SK-N-SH (cell line): ENCODE results near the gene RHBDL2. TPM values are rescaled to one million over a fixed set of nuclear protein-coding genes. Genes with fewer than 3 reads are reported as not detected.
A peak's percentile ranks its signal among the peaks of the same experiment; 100 is the strongest.

Experiments
- CTCF ChIA-PET: fragments of 300-600, 350-600 bp; formaldehyde crosslinking; extraction: SDS; loops from one replicate; lab custom pipeline; 2021; lab: Yijun Ruan, JAX
- POLR2A ChIA-PET: fragments of 350-600 bp; sonication (Branson Sonifier 250); formaldehyde crosslinking; extraction: SDS; loops from one replicate; lab custom pipeline; 2020; ENCODE audit warnings: antibody characterized with exemption, inconsistent platforms; lab: Yijun Ruan, JAX
- DNase-seq: peaks from one replicate; pipeline ENCODE4 v3.0.0; 2012
- H2AFZ ChIP-seq: fragments of 200-600 bp; sonication (generic); 2 replicates; pipeline ENCODE4 v1.8.1; 2016; ENCODE audit warnings: antibody characterized with exemption, mild to moderate bottlenecking, low read depth
- H3F3A ChIP-seq: fragments of 200-600 bp; sonication (generic); replicated peaks from 2 replicates; pipeline ENCODE3; 2016; ENCODE audit warnings: antibody characterized with exemption, mild to moderate bottlenecking; ENCODE audit not compliant: insufficient read depth
- H3K27ac ChIP-seq, 2 experiments: fragments of 200-500 bp in 1 of 2; fragments of 200-600 bp in 1 of 2; sonication (Bioruptor generic) in 1 of 2; sonication (generic), shearing (Covaris generic) in 1 of 2; 2 replicates each; pipeline versions ENCODE4 v1.5.1 to v1.6.1; 2014 to 2016; ENCODE audit warnings: low read depth in 2 of 2, inconsistent platforms in 1 of 2, low read length in 1 of 2, mild to moderate bottlenecking in 1 of 2, mixed read lengths in 1 of 2
- H3K27me3 ChIP-seq: fragments of 200-600 bp; sonication (generic), shearing (Covaris generic); 2 replicates; pipeline ENCODE4 v1.6.1; 2016; ENCODE audit warnings: mixed run types; ENCODE audit not compliant: insufficient read depth
- H3K36me3 ChIP-seq, 2 experiments: fragments of 200-500 bp in 1 of 2; fragments of 200-600 bp in 1 of 2; sonication (Bioruptor generic) in 1 of 2; sonication (generic) in 1 of 2; replicated peaks in 1 of 2; 2 replicates each; pipeline versions ENCODE3 to v1.5.1; 2014 to 2016; ENCODE audit warnings: low read length in 1 of 2, mild to moderate bottlenecking in 1 of 2; ENCODE audit not compliant: insufficient read depth in 2 of 2, control insufficient read depth in 1 of 2
- H3K4me1 ChIP-seq, 2 experiments: fragments of 200-500 bp in 1 of 2; fragments of 200-600 bp in 1 of 2; sonication (Bioruptor generic) in 1 of 2; sonication (generic), shearing (Covaris generic) in 1 of 2; 2 replicates each; pipeline versions ENCODE4 v1.5.1 to v1.6.1; 2014 to 2016; ENCODE audit warnings: low read depth in 1 of 2, low read length in 1 of 2, mixed run types in 1 of 2; ENCODE audit not compliant: insufficient read depth in 2 of 2, control insufficient read depth in 1 of 2
- H3K4me2 ChIP-seq: fragments of 200-600 bp; sonication (generic), shearing (Covaris generic); 2 replicates; pipeline ENCODE4 v1.6.1; 2017; ENCODE audit warnings: mixed run types
- H3K4me3 ChIP-seq, 2 experiments: fragments of 200-500 bp in 1 of 2; fragments of 200-600 bp in 1 of 2; sonication (Bioruptor generic) in 1 of 2; sonication (generic), shearing (Covaris generic) in 1 of 2; 2 replicates each; pipeline versions ENCODE4 v1.5.1 to v1.8.1; 2014 to 2016; ENCODE audit warnings: low read depth in 2 of 2, inconsistent platforms in 1 of 2, low read length in 1 of 2, mild to moderate bottlenecking in 1 of 2, mixed read lengths in 1 of 2, moderate library complexity in 1 of 2
- H3K79me2 ChIP-seq: fragments of 200-600 bp; sonication (generic); 2 replicates; pipeline ENCODE4 v1.8.1; 2017; ENCODE audit warnings: mild to moderate bottlenecking; ENCODE audit not compliant: insufficient read depth
- H3K9ac ChIP-seq: fragments of 200-600 bp; sonication (generic); 2 replicates; pipeline ENCODE4 v1.6.1; 2017; ENCODE audit warnings: mixed run types
- H3K9me2 ChIP-seq: fragments of 200-600 bp; sonication (generic); 2 replicates; pipeline ENCODE4 v1.6.1; 2017; ENCODE audit warnings: mixed run types
- H3K9me3 ChIP-seq: fragments of 200-600 bp; sonication (generic); 2 replicates; pipeline ENCODE4 v1.6.1; 2017; ENCODE audit warnings: mixed run types, mild to moderate bottlenecking, moderate library complexity
- H4K20me1 ChIP-seq: fragments of 200-600 bp; sonication (generic); 2 replicates; pipeline ENCODE4 v1.6.1; 2017; ENCODE audit warnings: mild to moderate bottlenecking, mixed run types; ENCODE audit not compliant: insufficient read depth
- ELF1 ChIP-seq: IDR thresholded peaks from 2 replicates; pipeline ENCODE4 v1.4.0; 2012
- FOXJ3 ChIP-seq: sonication (generic); formaldehyde crosslinking; IDR thresholded peaks from 2 replicates; pipeline ENCODE4 v1.5.1; 2020; ENCODE audit warnings: mild to moderate bottlenecking, missing genetic modification reagents
- JUND ChIP-seq: IDR thresholded peaks from 2 replicates; pipeline ENCODE4 v1.4.0; 2012
- NFIC ChIP-seq: IDR thresholded peaks from 2 replicates; pipeline ENCODE4 v1.4.0; 2012; ENCODE audit warnings: borderline replicate concordance
- SIN3A ChIP-seq: IDR thresholded peaks from 2 replicates; pipeline ENCODE4 v1.6.1; 2012; ENCODE audit warnings: low read depth, mild to moderate bottlenecking, low read length, moderate library complexity, borderline replicate concordance
- TCF12 ChIP-seq: IDR thresholded peaks from 2 replicates; pipeline ENCODE4 v1.4.0; 2012
- TEAD4 ChIP-seq: IDR thresholded peaks from 2 replicates; pipeline ENCODE4 v1.4.0; 2012; ENCODE audit warnings: mild to moderate bottlenecking, borderline replicate concordance; ENCODE audit not compliant: insufficient read depth
- ZBTB33 ChIP-seq: IDR thresholded peaks from 2 replicates; pipeline ENCODE4 v1.4.0; 2012; ENCODE audit warnings: low read depth, borderline replicate concordance
- WGBS: methylation state at CpG from one replicate; pipeline ENCODE4 v1.1.6; 2017; ENCODE audit warnings: low lambda C conversion rate; 5-methylcytosine and 5-hydroxymethylcytosine counted together
- polyA plus RNA-seq, 3 experiments: library from polyadenylated mRNA; depleted of rRNA; stranded (reverse); fragments of >200 nt; gene quantifications; 2 replicates each; pipeline ENCODE4 v1.2.3, GENCODE V29; 2012
- TF ChIP-seq, protein P1 (sequence below): fragments of 150-350 bp; IDR thresholded peaks from 2 replicates; pipeline ENCODE4 v1.6.1; 2016; ENCODE audit warnings: mild to moderate bottlenecking, low read depth, low read length
- TF ChIP-seq, protein P2 (sequence below): IDR thresholded peaks from 2 replicates; pipeline ENCODE4 v1.4.0; 2012; ENCODE audit warnings: low read depth, borderline replicate concordance
- TF ChIP-seq, protein P3 (sequence below): fragments of 200-600 bp; sonication (generic); IDR thresholded peaks from 2 replicates; pipeline ENCODE4 v1.6.1; 2017; ENCODE audit warnings: antibody characterized with exemption, mild to moderate bottlenecking, moderate library complexity

The RHBDL2 gene
- polyA plus RNA-seq, 1 of the 3 experiments (the other 2 are of a cell fraction) = 0.07 TPM

DNA sequence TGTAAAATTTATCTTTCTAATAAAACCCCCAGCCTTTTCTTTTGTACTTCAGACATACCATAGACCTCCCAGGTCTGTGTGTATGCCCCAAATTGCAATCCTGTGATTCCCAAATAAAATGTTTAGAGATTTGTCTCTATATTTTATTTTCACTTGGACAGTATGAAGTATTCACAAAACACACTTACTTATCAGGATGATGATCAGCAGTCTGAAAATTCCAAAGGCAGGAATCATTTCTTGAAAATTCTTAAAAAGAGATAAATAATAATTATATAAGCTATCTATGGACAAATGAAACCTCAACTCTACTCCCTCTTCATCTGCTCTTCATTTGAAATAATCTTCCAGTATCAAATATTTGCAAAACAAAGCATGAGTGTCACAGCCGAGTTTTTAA, 48.7 kb downstream of the RHBDL2 start (continued):
- TF ChIP-seq, protein P1, sequence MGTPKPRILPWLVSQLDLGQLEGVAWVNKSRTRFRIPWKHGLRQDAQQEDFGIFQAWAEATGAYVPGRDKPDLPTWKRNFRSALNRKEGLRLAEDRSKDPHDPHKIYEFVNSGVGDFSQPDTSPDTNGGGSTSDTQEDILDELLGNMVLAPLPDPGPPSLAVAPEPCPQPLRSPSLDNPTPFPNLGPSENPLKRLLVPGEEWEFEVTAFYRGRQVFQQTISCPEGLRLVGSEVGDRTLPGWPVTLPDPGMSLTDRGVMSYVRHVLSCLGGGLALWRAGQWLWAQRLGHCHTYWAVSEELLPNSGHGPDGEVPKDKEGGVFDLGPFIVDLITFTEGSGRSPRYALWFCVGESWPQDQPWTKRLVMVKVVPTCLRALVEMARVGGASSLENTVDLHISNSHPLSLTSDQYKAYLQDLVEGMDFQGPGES = no peak
- TF ChIP-seq, protein P2, sequence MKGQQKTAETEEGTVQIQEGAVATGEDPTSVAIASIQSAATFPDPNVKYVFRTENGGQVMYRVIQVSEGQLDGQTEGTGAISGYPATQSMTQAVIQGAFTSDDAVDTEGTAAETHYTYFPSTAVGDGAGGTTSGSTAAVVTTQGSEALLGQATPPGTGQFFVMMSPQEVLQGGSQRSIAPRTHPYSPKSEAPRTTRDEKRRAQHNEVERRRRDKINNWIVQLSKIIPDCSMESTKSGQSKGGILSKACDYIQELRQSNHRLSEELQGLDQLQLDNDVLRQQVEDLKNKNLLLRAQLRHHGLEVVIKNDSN = no peak
- TF ChIP-seq JUND (peak; percentile 21; the same call in 1 of the 2 replicates), FOXJ3 (CRISPR knock-in tag) (no peak), TCF12 (0 out of 2 replicates have a peak, but pooled peaks have one; percentile 23), ELF1 (no peak), SIN3A (no peak)

- Histone ChIP-seq H3K27me3 (no peaks in the 10 kb centered on the region), H3K4me3 (no peak overlapping the region), H3K79me2 (no peaks in the 10 kb centered on the region), H3K36me3 (no peaks in the 10 kb centered on the region), H3K9me3 (no peaks in the 10 kb centered on the region), H3K27ac (no peak overlapping the region), H4K20me1 (no peaks in the 10 kb centered on the region), H3K9ac (no peak overlapping the region), H3K4me2 (no peak overlapping the region), H2AFZ (no peak overlapping the region), H3F3A (peaks cover 10% of the 10 kb centered on the region), H3K4me1 (no peaks in the 10 kb centered on the region), H3K9me2 (no peaks in the 10 kb centered on the region)
- TF ChIP-seq TEAD4 = no peak
- TF ChIP-seq, protein P3, sequence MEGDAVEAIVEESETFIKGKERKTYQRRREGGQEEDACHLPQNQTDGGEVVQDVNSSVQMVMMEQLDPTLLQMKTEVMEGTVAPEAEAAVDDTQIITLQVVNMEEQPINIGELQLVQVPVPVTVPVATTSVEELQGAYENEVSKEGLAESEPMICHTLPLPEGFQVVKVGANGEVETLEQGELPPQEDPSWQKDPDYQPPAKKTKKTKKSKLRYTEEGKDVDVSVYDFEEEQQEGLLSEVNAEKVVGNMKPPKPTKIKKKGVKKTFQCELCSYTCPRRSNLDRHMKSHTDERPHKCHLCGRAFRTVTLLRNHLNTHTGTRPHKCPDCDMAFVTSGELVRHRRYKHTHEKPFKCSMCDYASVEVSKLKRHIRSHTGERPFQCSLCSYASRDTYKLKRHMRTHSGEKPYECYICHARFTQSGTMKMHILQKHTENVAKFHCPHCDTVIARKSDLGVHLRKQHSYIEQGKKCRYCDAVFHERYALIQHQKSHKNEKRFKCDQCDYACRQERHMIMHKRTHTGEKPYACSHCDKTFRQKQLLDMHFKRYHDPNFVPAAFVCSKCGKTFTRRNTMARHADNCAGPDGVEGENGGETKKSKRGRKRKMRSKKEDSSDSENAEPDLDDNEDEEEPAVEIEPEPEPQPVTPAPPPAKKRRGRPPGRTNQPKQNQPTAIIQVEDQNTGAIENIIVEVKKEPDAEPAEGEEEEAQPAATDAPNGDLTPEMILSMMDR = peak; percentile 13; the same call in 1 of the 2 replicates
- ChIA-PET CTCF (interaction anchor here (1.0 to 1.3 kb wide), 2 partner anchors 57 to 300 kb away, joined by 3 read pairs; no protein-coding TSS in a partner anchor), POLR2A (no interaction called here)
- WGBS = 96% methylated on average over 1 of the region's 1 CpG
- no peak for DNase-seq
These were observed 49.9 kb downstream of the RHBDL2 start for GRCh38 chr1:38891753-38892152.

- H3K9ac ChIP-seq = no peak overlapping the region
- H3K9me2 ChIP-seq = no peaks in the 10 kb centered on the region
- H2AFZ ChIP-seq = no peak overlapping the region
- H3K4me2 ChIP-seq = no peak overlapping the region
- DNase-seq = no peak
- peaks cover 10% of the 10 kb centered on the region for H3F3A ChIP-seq
- CTCF ChIA-PET = no interaction called here
- H3K4me1 ChIP-seq = no peaks in the 10 kb centered on the region
- no peaks in the 10 kb centered on the region for H3K27me3 ChIP-seq
- H3K9me3 ChIP-seq = no peaks in the 10 kb centered on the region
- no peaks in the 10 kb centered on the region for H3K36me3 ChIP-seq
- POLR2A ChIA-PET = no interaction called here
- no peaks in the 10 kb centered on the region for H3K79me2 ChIP-seq
- WGBS = 73% methylated on average over 4 of the region's 5 CpGs
- TF ChIP-seq ZBTB33 = no peak
- TF ChIP-seq, protein P1 = no peak
- no peak for TF ChIP-seq TCF12
- no peak for TF ChIP-seq NFIC
- no peak overlapping the region for H3K4me3 ChIP-seq
- no peaks in the 10 kb centered on the region for H4K20me1 ChIP-seq
- no peak overlapping the region for H3K27ac ChIP-seq
These were observed 52.0 kb downstream of the RHBDL2 start for GRCh38 chr1:38889589-38889988.
